ENCODE measurements around the gene ACSS3.
"Not testable (repeated sequence)": the region's sequence is repeated elsewhere in the genome, so short reads cannot be mapped to it uniquely, and the experiment has no call there.

The ACSS3 gene

GRCh38 chr12:81094718-81095360, 17.0 kb downstream of the ACSS3 start:
- DNase-seq (ENCODE audit: low read depth in 3 of 3, low spot score in 1 of 3) = no peak

- DNase-seq (ENCODE audit: low read depth in 3 of 3, low spot score in 1 of 3) = no peak
These were observed 17.8 kb downstream of the ACSS3 start for GRCh38 chr12:81095501-81096232.

- DNase-seq (ENCODE audit: low read depth in 3 of 3, low spot score in 1 of 3) = no peak
These were observed 27.8 kb downstream of the ACSS3 start for GRCh38 chr12:81105687-81106086.

GRCh38 chr12:81114226-81114625, 36.3 kb downstream of the ACSS3 start:
- no peak for DNase-seq (ENCODE audit: low read depth in 3 of 3, low spot score in 1 of 3)

- DNase-seq (ENCODE audit: low read depth in 3 of 3, low spot score in 1 of 3) = not testable (repeated sequence)
These were observed 41.2 kb downstream of the ACSS3 start for GRCh38 chr12:81119069-81119468.

GRCh38 chr12:81120961-81121360, 43.1 kb downstream of the ACSS3 start:
- DNase-seq (ENCODE audit: low read depth in 3 of 3, low spot score in 1 of 3) = no peak

- DNase-seq (ENCODE audit: low read depth in 3 of 3, low spot score in 1 of 3) = no peak
These were observed 45.7 kb downstream of the ACSS3 start for GRCh38 chr12:81123611-81124010.

- DNase-seq (ENCODE audit: low read depth in 3 of 3, low spot score in 1 of 3) = no peak
These were observed 47.8 kb downstream of the ACSS3 start for GRCh38 chr12:81125691-81126090.

- DNase-seq (ENCODE audit: low read depth in 3 of 3, low spot score in 1 of 3) = no peak
These were observed 51.2 kb downstream of the ACSS3 start for GRCh38 chr12:81128930-81129554.

GRCh38 chr12:81136519-81136918, 58.6 kb downstream of the ACSS3 start:
- no peak for DNase-seq (ENCODE audit: low read depth in 3 of 3, low spot score in 1 of 3)

GRCh38 chr12:81137801-81138200, 59.9 kb downstream of the ACSS3 start:
- no peak for DNase-seq (ENCODE audit: low read depth in 3 of 3, low spot score in 1 of 3)

- no peak for DNase-seq (ENCODE audit: low read depth in 3 of 3, low spot score in 1 of 3)
These were observed 63.3 kb downstream of the ACSS3 start for GRCh38 chr12:81141217-81141616.

GRCh38 chr12:81143057-81143456, 65.2 kb downstream of the ACSS3 start:
- no peak for DNase-seq (ENCODE audit: low read depth in 3 of 3, low spot score in 1 of 3)

GRCh38 chr12:81146228-81147225, 68.6 kb downstream of the ACSS3 start:
- DNase-seq (ENCODE audit: low read depth in 3 of 3, low spot score in 1 of 3) = no peak

GRCh38 chr12:81147292-81147919, 69.5 kb downstream of the ACSS3 start:
- no peak for DNase-seq (ENCODE audit: low read depth in 3 of 3, low spot score in 1 of 3)

- no peak for DNase-seq (ENCODE audit: low read depth in 3 of 3, low spot score in 1 of 3)
These were observed 72.5 kb downstream of the ACSS3 start for GRCh38 chr12:81150382-81150781.

GRCh38 chr12:81159856-81160255, 82.0 kb downstream of the ACSS3 start:
- no peak for DNase-seq (ENCODE audit: low read depth in 3 of 3, low spot score in 1 of 3)

- DNase-seq (ENCODE audit: low read depth in 3 of 3, low spot score in 1 of 3) = no peak
These were observed 83.8 kb downstream of the ACSS3 start for GRCh38 chr12:81161680-81162079.

GRCh38 chr12:81162391-81163136, 84.7 kb downstream of the ACSS3 start:
- DNase-seq (ENCODE audit: low read depth in 3 of 3, low spot score in 1 of 3) = no peak

- DNase-seq (ENCODE audit: low read depth in 3 of 3, low spot score in 1 of 3) = no peak
These were observed 86.9 kb downstream of the ACSS3 start for GRCh38 chr12:81164827-81165226.
